Activated CD4-positive, CD25-positive, alpha-beta regulatory T cell (primary cell): ENCODE results near the gene MAGEA3.
"Not testable (repeated sequence)": the region's sequence is repeated elsewhere in the genome, so short reads cannot be mapped to it uniquely, and the experiment has no call there.

Source experiments
- DNase-seq, 4 experiments: peaks; one replicate each; lab custom pipeline; 2025; lab: John Stamatoyannopoulos, UW

MAGEA3 gene, protein sequence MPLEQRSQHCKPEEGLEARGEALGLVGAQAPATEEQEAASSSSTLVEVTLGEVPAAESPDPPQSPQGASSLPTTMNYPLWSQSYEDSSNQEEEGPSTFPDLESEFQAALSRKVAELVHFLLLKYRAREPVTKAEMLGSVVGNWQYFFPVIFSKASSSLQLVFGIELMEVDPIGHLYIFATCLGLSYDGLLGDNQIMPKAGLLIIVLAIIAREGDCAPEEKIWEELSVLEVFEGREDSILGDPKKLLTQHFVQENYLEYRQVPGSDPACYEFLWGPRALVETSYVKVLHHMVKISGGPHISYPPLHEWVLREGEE

DNA sequence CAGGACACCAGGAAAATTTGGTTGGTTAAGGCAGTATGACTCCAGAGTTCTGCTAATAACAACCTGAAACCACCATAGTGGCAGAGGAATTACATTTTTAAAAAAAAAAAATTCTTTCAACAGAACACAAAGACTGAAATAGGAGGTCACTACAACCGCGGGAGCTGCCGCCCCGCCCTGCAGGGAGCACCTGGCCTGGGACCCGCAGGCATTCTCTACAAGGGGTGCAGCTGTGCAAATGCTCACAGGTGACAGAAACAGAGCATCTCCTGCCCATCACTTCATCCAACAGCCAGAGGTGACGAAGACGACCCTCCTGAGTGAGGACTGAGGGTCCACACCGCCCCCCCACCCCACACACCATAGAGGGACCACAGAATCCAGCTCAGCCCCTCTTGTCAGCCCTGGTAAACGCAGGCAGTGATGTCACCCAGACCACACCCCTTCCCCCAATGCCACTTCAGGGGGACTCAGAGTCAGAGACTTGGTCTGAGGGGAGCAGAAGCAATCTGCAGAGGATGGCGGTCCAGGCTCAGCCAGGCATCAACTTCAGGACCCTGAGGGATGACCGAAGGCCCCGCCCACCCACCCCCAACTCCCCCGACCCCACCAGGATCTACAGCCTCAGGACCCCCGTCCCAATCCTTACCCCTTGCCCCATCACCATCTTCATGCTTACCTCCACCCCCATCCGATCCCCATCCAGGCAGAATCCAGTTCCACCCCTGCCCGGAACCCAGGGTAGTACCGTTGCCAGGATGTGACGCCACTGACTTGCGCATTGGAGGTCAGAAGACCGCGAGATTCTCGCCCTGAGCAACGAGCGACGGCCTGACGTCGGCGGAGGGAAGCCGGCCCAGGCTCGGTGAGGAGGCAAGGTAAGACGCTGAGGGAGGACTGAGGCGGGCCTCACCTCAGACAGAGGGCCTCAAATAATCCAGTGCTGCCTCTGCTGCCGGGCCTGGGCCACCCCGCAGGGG lies at the start of gene MAGEA3:
MAGEA3 (plus strand) TSS at position 843 of the 980 bp plus-strand sequence. CDS start 2,039 bp downstream, outside the sequence.
- DNase-seq, result not testable (repeated sequence)

DNA sequence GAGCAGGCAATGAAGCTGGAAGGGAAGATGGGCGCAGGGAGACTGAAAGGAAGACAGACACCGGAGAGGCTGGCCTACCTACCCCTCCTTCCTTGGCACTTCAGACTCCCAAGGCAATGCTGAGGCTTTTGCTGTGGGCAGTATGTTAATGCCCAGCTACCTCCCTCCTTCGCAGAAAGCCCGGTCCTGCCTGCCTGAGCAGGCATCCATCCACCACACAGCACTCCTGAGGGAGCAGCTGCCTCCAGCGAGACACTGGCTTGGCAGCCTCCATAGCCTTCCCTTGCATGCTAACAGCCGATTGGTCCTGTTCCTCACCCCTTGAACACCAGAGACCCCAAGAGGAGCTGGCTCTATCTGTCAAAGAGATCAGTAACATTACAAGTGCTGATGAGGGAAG lies 46.5 kb upstream of the MAGEA3 start:
- no peak for DNase-seq

DNA sequence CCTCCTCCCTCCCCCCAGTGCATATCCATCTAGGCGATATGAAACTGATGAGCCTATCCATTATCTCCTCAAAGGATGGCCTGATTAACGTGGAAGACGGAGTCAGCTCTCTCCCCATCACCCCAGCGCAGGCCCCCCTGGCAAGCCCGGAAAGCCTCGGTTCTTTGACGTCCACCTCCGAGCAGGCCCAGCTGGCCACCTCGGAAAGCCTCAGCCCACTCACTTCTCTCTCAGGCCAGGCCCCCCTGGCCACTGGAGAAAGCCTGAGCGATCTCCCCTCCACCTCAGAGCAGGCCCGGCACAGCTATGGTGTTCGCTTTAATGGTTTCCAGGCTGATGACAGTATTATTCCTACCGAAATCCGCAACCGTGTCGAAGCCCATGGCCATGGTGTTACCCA lies 46.1 kb upstream of the MAGEA3 start:
- DNase-seq, result no peak

DNA sequence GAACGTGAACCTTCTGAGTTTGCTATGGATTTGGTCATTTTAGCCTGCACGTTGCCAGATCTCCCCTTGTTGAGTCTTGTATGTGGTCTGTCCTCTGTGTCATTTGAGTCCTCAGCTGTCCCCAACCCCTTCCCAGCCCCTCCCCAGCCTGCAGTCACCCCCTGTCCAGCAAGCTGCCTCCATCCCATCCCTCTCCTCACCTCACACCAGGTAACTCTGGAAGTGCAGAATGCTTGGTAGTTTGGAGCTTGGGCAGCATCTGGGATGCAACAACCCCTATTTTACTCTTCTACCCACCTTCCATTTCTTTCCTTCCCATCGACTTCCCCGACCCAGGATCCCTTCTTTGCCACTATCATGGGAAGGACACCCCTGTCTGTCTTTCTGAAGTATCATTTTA lies 42.5 kb upstream of the MAGEA3 start:
- DNase-seq, result no peak

DNA sequence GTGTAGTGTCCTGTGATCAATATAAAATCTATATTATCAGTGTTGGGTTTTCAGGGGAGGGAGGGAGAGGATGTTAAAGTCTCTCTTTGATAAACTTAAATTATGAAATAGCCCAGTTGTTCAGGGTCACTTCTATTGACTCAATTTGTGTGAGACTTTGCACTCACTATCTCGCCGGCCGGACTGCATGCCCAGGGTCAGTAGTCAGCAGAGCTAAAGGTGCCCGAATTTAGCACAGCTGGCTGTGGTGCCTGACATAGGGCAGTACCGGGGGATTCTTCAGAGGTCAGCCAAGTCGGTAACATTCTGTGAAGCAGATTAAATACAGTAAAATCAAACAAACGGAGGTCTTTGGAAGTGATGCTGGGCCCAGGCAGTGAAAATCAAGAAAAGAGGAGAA lies 41.7 kb upstream of the MAGEA3 start:
- no peak for DNase-seq

DNA sequence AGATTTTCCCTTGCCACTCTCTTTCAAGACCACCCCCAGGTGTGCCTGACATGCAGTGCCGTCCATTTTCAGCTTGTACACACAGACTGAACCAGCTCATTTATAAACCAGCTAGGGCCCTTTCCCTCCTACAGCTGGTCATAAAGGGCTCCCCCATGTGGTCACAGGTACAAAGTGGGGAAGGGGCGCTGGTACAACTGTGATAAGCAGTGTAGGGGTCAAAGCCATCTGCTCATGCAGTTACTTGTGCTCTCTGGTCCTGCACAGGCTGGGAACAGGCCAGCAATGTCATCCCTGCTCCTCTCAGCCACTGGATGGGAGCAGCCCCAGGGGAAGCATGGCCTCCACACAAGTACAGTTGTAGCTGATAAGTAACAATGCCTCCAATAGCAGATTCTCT lies 40.3 kb upstream of the MAGEA3 start:
- DNase-seq, result no peak

DNA sequence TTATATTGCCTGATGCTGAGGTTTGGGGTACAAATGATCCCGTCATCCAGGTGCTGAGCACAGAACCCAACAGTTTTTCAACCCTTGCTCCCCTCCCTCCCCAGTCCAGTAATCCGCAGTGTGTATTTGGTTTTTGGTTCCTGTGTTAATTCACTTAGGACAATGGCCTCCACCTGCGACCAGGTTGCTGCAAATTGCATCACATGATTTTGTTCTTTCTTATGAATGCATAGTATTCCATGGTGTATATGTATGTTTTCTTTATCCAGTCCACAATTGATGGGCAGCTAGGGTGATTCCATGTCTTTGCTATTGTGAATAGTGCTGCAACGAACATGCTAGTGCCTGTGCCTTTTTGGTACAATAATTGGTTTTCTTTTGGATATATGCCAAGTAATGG lies 35.5 kb upstream of the MAGEA3 start:
- no peak for DNase-seq

DNA sequence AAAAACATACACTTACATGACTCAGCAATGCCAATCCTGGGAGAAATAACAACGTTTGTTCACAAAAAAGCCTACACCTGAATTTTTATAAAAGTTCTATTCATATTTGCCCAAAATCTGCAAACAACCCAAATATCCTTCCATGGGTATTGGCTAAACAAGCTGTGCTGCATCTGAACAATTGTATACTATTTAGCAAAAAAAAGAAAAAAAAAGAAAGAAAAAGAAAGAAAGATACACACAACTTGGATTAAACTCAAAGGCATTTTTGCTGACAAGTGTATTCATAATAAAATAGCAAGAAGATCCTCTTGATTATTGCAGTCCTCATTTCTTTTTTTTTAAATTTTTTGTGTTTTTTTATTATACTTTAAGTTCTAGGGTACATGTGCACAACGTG lies 24.5 kb upstream of the MAGEA3 start:
- DNase-seq, result no peak

DNA sequence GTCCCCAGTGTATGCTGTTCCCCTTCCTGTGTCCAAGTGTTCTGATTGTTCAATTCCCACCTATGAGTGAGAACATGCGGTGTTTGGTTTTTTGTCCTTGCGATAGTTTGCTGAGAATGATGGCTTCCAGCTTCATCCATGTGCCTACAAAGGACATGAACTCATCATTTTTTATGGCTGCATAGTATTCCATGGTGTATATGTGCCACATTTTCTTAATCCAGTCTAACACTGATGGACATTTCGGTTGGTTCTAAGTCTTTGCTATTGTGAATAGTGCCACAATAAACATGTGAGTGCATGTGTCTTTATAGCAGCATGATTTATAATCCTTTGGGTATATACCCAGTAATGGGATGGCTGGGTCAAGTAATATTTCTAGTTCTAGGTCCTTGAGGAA lies 23.9 kb upstream of the MAGEA3 start:
- not testable (repeated sequence) for DNase-seq

DNA sequence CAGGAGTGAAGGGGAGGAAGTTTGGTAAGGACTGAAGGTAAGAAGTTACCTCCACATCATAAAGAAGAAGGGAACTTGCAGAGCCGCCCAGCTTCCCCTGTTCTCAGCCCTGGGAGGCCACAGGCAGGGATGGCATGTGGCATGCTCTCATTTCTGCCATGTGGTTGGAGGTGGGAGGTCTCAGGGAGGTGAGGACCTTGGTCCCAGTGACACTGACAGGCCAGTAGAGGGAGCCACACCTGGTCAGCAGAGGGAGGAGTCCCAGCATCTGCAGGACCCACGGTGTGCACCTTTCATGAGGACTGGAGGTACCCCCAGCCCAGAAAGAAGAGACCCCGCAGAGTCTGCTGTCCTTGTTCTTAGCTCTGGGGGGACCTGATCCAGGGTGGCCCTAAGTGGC lies 17.6 kb upstream of the MAGEA3 start:
- not testable (repeated sequence) for DNase-seq

DNA sequence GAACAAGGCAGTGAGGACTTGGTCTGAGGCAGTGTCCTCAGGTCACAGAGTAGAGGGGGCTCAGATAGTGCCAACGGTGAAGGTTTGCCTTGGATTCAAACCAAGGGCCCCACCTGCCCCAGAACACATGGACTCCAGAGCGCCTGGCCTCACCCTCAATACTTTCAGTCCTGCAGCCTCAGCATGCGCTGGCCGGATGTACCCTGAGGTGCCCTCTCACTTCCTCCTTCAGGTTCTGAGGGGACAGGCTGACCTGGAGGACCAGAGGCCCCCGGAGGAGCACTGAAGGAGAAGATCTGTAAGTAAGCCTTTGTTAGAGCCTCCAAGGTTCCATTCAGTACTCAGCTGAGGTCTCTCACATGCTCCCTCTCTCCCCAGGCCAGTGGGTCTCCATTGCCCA lies 1.8 kb downstream of the MAGEA3 start:
- not testable (repeated sequence) for DNase-seq

DNA sequence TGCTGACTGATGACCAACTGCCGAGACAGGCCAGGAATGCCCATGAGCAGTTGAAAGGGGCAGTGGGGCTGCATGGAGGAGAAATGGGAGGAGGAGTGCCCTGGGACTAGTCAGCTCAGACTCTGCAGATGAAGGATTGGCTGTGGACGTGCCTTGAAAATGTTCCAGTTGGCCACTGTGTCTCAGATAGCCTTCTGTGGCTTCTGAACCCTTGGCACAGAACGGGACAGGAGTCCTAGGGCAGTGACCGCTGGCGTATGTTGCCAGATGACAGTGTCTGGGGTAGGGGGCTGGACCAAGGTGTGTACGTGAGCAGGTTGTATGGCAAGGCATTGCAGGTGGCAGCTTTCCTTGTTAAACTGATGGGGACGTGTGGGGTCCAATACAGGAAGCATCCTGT lies 7.9 kb downstream of the MAGEA3 start:
- not testable (repeated sequence) for DNase-seq

DNA sequence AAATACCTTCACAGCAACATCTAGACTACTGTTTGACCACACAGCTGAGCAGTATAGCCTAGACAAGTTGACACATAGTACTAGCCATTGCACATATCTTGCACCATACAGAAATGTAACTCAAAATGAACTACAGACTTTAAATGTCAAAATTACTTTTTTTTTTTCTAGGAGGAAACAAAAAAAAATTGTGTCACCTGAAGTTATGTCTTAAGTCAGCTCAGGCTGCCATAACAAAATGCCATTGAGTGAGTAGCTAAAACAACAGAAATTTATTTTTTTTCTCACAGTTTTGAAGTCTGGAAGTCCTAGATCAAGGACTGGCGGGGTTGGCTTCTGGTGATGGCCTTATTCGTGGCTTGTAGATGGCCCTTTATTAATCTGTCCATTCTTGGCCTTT lies 10.6 kb downstream of the MAGEA3 start, which contains the start of gene CSAG2:
CSAG2 (minus strand) TSS at position 101 of the 400 bp plus-strand sequence. CDS start 161 bp downstream, outside the sequence.
- DNase-seq, result not testable (repeated sequence)

DNA sequence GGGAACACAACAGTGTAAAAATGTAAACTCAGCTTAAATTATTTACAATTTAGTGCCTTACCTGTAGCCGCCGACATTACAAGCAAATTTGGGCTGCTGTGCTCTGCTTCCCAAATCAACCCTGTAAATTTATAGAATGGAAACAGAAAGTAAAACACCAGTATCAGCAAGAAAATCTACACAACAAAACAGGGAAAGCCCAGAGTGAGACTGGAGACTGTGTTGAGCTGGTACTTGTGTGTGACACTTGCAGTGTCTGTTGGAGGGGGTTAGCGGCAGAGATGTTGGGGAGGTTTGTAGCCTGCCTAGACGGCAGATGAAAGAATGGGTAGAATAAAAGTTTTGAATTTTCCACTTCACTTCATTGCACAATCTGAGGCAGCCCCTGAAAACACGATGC lies 14.6 kb downstream of the MAGEA3 start:
- not testable (repeated sequence) for DNase-seq

DNA sequence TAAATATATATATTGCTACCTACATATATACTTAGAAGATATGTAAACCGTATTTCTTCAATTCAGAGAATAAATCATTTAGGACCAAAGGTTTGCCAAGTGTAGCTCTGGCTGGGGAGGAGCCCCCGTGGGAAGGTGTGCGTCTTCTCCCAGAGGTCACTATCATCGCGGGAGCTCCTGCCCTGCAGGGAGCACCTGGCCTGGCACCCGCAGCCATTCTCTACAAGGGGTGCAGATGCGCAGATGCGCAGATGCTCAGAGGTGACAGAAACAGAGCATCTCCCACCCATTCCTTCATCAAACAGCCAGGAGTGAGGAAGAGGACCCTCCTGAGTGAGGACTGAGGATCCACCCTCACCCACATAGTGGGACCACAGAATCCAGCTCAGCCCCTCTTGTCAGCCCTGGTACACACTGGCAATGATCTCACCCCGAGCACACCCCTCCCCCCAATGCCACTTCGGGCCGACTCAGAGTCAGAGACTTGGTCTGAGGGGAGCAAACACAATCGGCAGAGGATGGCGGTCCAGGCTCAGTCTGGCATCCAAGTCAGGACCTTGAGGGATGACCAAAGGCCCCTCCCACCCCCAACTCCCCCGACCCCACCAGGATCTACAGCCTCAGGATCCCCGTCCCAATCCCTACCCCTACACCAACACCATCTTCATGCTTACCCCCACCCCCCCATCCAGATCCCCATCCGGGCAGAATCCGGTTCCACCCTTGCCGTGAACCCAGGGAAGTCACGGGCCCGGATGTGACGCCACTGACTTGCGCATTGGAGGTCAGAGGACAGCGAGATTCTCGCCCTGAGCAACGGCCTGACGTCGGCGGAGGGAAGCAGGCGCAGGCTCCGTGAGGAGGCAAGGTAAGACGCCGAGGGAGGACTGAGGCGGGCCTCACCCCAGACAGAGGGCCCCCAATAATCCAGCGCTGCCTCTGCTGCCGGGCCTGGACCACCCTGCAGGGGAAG lies 15.5 kb downstream of the MAGEA3 start, which contains the start of gene MAGEA2B:
MAGEA2B (plus strand) TSS at position 814 of the 973 bp plus-strand sequence. CDS start 2,479 bp downstream, outside the sequence.
- DNase-seq, result not testable (repeated sequence)

DNA sequence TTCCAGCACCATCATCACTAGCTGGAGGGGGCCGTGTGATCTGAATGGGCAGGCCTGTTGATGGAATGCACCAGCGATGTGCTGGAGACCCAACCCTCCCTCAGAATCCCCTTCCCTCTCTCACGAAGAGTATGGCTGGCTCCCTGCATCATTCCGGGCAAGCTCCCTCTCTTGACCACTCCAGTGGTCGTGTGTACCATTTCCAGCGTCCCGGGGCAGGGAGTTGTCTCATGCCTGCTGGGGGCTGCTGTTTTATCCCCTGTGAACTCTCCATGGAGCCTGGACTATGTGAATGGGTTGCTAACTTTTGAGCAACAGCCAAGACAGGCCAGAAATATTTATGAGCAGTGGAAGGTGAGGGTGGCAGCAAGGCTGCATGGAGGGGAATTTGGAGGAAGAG lies 26.8 kb downstream of the MAGEA3 start:
- no peak for DNase-seq

DNA sequence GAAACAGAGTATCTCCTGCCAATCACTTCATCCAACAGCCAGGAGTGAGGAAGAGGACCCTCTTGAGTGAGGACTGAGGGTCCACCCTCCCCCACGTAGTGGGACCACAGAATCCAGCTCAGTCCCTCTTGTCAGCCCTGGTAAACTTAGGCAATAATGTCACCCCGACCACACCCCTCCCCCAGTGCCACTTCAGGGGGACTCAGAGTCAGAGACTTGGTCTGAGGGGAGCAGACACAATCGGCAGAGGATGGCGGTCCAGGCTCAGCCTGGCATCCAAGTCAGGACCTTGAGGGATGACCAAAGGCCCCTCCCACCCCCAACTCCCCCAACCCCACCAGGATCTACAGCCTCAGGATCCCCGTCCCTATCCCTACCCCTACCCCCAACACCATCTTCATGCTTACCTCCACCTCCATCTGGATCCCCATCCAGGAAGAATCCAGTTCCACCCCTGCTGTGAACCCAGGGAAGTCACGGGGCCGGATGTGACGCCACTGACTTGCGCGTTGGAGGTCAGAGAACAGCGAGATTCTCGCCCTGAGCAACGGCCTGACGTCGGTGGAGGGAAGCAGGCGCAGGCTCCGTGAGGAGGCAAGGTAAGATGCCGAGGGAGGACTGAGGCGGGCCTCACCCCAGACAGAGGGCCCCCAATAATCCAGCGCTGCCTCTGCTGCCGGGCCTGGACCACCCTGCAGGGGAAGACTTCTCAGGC lies 34.8 kb downstream of the MAGEA3 start, which contains the start of the genes CSAG1 and MAGEA12:
CSAG1 (minus strand) TSS at position 461 of the 715 bp plus-strand sequence. CDS start 1,261 bp downstream, outside the sequence.
MAGEA12 (plus strand) TSS at position 497 of the 715 bp plus-strand sequence. CDS start 2,405 bp downstream, outside the sequence.
- no peak for DNase-seq

DNA sequence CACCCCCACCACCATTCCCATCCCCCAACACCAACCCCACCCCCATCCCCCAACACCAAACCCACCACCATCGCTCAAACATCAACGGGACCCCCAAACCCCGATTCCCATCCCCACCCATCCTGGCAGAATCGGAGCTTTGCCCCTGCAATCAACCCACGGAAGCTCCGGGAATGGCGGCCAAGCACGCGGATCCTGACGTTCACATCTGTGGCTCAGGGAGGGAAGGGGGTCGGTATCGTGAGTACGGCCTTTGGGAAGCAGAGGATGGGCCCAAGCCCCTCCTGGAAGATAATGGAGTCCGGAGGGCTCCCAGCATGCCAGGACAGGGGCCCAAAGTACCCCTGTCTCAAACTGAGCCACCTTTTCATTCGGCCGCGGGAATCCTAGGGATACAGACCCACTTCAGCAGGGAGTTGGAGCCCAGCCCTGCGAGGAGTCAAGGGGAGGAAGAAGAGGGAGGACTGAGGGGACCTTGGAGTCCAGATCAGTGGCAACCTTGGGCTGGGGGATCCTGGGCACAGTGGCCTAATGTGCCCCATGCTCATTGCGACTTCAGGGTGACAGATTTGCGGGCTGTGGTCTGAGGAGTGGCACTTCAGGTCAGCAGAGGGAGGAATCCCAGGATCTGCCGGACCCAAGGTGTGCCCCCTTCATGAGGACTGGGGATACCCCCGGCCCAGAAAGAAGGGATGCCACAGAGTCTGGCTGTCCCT lies 35.7 kb downstream of the MAGEA3 start:
- not testable (repeated sequence) for DNase-seq

DNA sequence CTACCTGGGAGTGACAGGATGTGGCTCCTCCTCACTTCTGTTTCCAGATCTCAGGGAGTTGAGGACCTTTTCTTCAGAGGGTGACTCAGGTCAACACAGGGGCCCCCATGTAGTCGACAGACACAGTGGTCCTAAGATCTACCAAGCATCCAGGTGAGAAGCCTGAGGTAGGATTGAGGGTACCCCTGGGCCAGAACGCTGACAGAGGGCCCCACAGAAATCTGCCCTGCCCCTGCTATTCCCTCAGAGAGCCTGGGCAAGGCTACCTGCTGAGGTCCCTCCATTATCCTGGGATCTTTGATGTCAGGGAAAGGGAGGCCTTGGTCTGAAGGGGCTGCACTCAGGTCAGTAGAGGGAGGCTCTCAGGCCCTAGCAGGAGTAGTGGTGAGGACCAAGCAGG lies 36.5 kb downstream of the MAGEA3 start:
- no peak for DNase-seq
